Transverse colon (tissue), 3 donors: ENCODE results near the gene TNFRSF11A.

Source experiments
- CTCF ChIP-seq, 5 experiments: fragments of 200-600 bp in 3 of 5; fragments of 450-650 bp in 2 of 5; sonication (generic) in 3 of 5; IDR thresholded peaks; 1 replicate in 2 of 5; 2 replicates in 3 of 5; pipeline ENCODE4 v1.5.1; 2016 to 2017; ENCODE audit warnings: antibody characterized with exemption in 5 of 5, inconsistent platforms in 3 of 5, mild to moderate bottlenecking in 2 of 5, moderate library complexity in 1 of 5
- EP300 ChIP-seq: sonication (generic); formaldehyde crosslinking; IDR thresholded peaks from one replicate; pipeline ENCODE4 v1.6.1; 2017; ENCODE audit warnings: antibody characterized with exemption, low read depth
- POLR2A ChIP-seq: fragments of 450-650 bp; IDR thresholded peaks from one replicate; pipeline ENCODE4 v1.6.1; 2016; ENCODE audit warnings: antibody characterized with exemption, mild to moderate bottlenecking, moderate library complexity

DNA sequence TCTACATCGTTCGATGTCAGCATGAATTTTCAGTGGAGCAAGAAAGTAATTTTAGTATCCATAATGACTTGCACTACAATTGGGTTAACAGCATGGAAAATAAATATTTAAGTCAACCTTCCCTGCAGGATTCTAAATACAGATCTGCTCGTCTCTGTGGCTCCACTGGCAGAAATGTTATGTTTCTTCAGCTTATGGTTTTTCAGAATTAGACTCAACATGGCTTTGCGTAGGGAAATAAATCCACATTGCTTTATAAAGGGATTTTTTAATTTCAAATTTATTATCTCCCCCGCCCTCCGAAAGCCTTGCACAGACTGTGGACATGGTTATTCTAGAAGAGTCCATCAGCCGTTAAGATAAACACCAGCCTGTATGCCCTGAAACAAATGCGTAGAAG lies 18.2 kb downstream of the TNFRSF11A start:
- no peak for TF ChIP-seq CTCF (IDR thresholded peaks at IDR 0.05)
- no peak for TF ChIP-seq EP300
- no peak for TF ChIP-seq POLR2A
